Measurements from ENCODE around the gene TSSK1B. TPM values are rescaled to one million over a fixed set of nuclear protein-coding genes. Genes with fewer than 3 reads are reported as not detected.
"Not testable (repeated sequence)": the region's sequence is repeated elsewhere in the genome, so short reads cannot be mapped to it uniquely, and the experiment has no call there.

The TSSK1B gene
- total RNA-seq, 1 experiment from 2014 or later: not detected

- Histone ChIP-seq H3K79me2 (ENCODE audit: low read length) (no peaks in the 10 kb centered on the region), H3K9me2 (replicated peaks; ENCODE audit: insufficient read depth, low read length) (no peaks in the 10 kb centered on the region), H3K4me2 (ENCODE audit: low read depth, low read length, poor library complexity, severe bottlenecking) (no peak overlapping the region), H3K27me3 (ENCODE audit: low read length) (no peaks in the 10 kb centered on the region), H3K4me1 (ENCODE audit: low read length) (peaks cover 2% of the 10 kb centered on the region), H4K20me1 (ENCODE audit: insufficient read depth, low read depth, low read length) (no peaks in the 10 kb centered on the region), H3K9ac (ENCODE audit: low read length) (no peak overlapping the region), H3K36me3 (ENCODE audit: insufficient read depth, low read length) (no peaks in the 10 kb centered on the region), H3K4me3 (ENCODE audit: low read length) (no peak overlapping the region), H3K9me3 (ENCODE audit: low read length) (no peaks in the 10 kb centered on the region), H3K27ac (ENCODE audit: low read length) (no peak overlapping the region), H2AFZ (ENCODE audit: low read length) (no peak overlapping the region)
- no peak for DNase-seq
Observed at GRCh38 chr5:113433071-113433470, 1.7 kb downstream of the TSSK1B start.

GRCh38 chr5:113427871-113428574 is 6.8 kb downstream of the TSSK1B start:
- no peaks in the 10 kb centered on the region for H3K36me3 ChIP-seq (ENCODE audit: insufficient read depth, low read length)
- no peak overlapping the region for H3K4me2 ChIP-seq (ENCODE audit: low read depth, low read length, poor library complexity, severe bottlenecking)
- no peak overlapping the region for H2AFZ ChIP-seq (ENCODE audit: low read length)
- H3K9me3 ChIP-seq (ENCODE audit: low read length): no peaks in the 10 kb centered on the region
- DNase-seq: no peak
- no peaks in the 10 kb centered on the region for H3K4me1 ChIP-seq (ENCODE audit: low read length)
- H3K27me3 ChIP-seq (ENCODE audit: low read length): no peaks in the 10 kb centered on the region
- no peaks in the 10 kb centered on the region for H4K20me1 ChIP-seq (ENCODE audit: insufficient read depth, low read depth, low read length)
- H3K79me2 ChIP-seq (ENCODE audit: low read length): no peaks in the 10 kb centered on the region
- no peaks in the 10 kb centered on the region for H3K9me2 ChIP-seq (replicated peaks; ENCODE audit: insufficient read depth, low read length)
- no peak overlapping the region for H3K27ac ChIP-seq (ENCODE audit: low read length)
- no peak overlapping the region for H3K9ac ChIP-seq (ENCODE audit: low read length)
- no peak overlapping the region for H3K4me3 ChIP-seq (ENCODE audit: low read length)

GRCh38 chr5:113425909-113426308 is 8.9 kb downstream of the TSSK1B start:
- Histone ChIP-seq H3K4me2 (ENCODE audit: low read depth, low read length, poor library complexity, severe bottlenecking) (no peak overlapping the region), H3K9me2 (replicated peaks; ENCODE audit: insufficient read depth, low read length) (no peaks in the 10 kb centered on the region), H3K36me3 (ENCODE audit: insufficient read depth, low read length) (no peaks in the 10 kb centered on the region), H3K79me2 (ENCODE audit: low read length) (no peaks in the 10 kb centered on the region), H3K9ac (ENCODE audit: low read length) (no peak overlapping the region), H3K27me3 (ENCODE audit: low read length) (no peaks in the 10 kb centered on the region), H3K9me3 (ENCODE audit: low read length) (no peaks in the 10 kb centered on the region), H3K4me1 (ENCODE audit: low read length) (no peaks in the 10 kb centered on the region), H4K20me1 (ENCODE audit: insufficient read depth, low read depth, low read length) (no peaks in the 10 kb centered on the region), H3K4me3 (ENCODE audit: low read length) (no peak overlapping the region), H3K27ac (ENCODE audit: low read length) (no peak overlapping the region), H2AFZ (ENCODE audit: low read length) (no peak overlapping the region)
- no peak for DNase-seq

- Histone ChIP-seq H3K27ac (ENCODE audit: low read length) (no peak overlapping the region), H3K4me1 (ENCODE audit: low read length) (no peaks in the 10 kb centered on the region), H3K79me2 (ENCODE audit: low read length) (no peaks in the 10 kb centered on the region), H4K20me1 (ENCODE audit: insufficient read depth, low read depth, low read length) (no peaks in the 10 kb centered on the region), H3K27me3 (ENCODE audit: low read length) (no peaks in the 10 kb centered on the region), H2AFZ (ENCODE audit: low read length) (no peak overlapping the region), H3K4me2 (ENCODE audit: low read depth, low read length, poor library complexity, severe bottlenecking) (no peak overlapping the region), H3K36me3 (ENCODE audit: insufficient read depth, low read length) (no peaks in the 10 kb centered on the region), H3K9me2 (replicated peaks; ENCODE audit: insufficient read depth, low read length) (no peaks in the 10 kb centered on the region), H3K9me3 (ENCODE audit: low read length) (no peaks in the 10 kb centered on the region), H3K9ac (ENCODE audit: low read length) (no peak overlapping the region), H3K4me3 (ENCODE audit: low read length) (no peak overlapping the region)
- DNase-seq: no peak
Observed at GRCh38 chr5:113421693-113422092, 13.1 kb downstream of the TSSK1B start.

- Histone ChIP-seq H3K27me3 (ENCODE audit: low read length) (0 out of 2 replicates have a peak, but pooled peaks cover 2% of the 10 kb centered on the region), H3K9me2 (replicated peaks; ENCODE audit: insufficient read depth, low read length) (no peaks in the 10 kb centered on the region), H4K20me1 (ENCODE audit: insufficient read depth, low read depth, low read length) (no peaks in the 10 kb centered on the region), H3K9me3 (ENCODE audit: low read length) (no peaks in the 10 kb centered on the region), H3K9ac (ENCODE audit: low read length) (no peak overlapping the region), H3K4me1 (ENCODE audit: low read length) (no peaks in the 10 kb centered on the region), H3K4me3 (ENCODE audit: low read length) (no peak overlapping the region), H2AFZ (ENCODE audit: low read length) (no peak overlapping the region), H3K79me2 (ENCODE audit: low read length) (no peaks in the 10 kb centered on the region), H3K27ac (ENCODE audit: low read length) (no peak overlapping the region), H3K36me3 (ENCODE audit: insufficient read depth, low read length) (no peaks in the 10 kb centered on the region), H3K4me2 (ENCODE audit: low read depth, low read length, poor library complexity, severe bottlenecking) (no peak overlapping the region)
- DNase-seq: no peak
Observed at GRCh38 chr5:113405530-113405929, 29.3 kb downstream of the TSSK1B start.

- no peaks in the 10 kb centered on the region for H3K36me3 ChIP-seq (ENCODE audit: insufficient read depth, low read length)
- no peaks in the 10 kb centered on the region for H3K4me1 ChIP-seq (ENCODE audit: low read length)
- 0 out of 2 replicates have a peak, but pooled peaks cover 2% of the 10 kb centered on the region for H3K27me3 ChIP-seq (ENCODE audit: low read length)
- DNase-seq: no peak
- H3K79me2 ChIP-seq (ENCODE audit: low read length): no peaks in the 10 kb centered on the region
- no peaks in the 10 kb centered on the region for H4K20me1 ChIP-seq (ENCODE audit: insufficient read depth, low read depth, low read length)
- no peak overlapping the region for H3K4me3 ChIP-seq (ENCODE audit: low read length)
- H2AFZ ChIP-seq (ENCODE audit: low read length): no peak overlapping the region
- H3K4me2 ChIP-seq (ENCODE audit: low read depth, low read length, poor library complexity, severe bottlenecking): no peak overlapping the region
- no peak overlapping the region for H3K9ac ChIP-seq (ENCODE audit: low read length)
- H3K9me3 ChIP-seq (ENCODE audit: low read length): no peaks in the 10 kb centered on the region
- no peaks in the 10 kb centered on the region for H3K9me2 ChIP-seq (replicated peaks; ENCODE audit: insufficient read depth, low read length)
- no peak overlapping the region for H3K27ac ChIP-seq (ENCODE audit: low read length)
Observed at GRCh38 chr5:113404269-113404668, 30.5 kb downstream of the TSSK1B start.

GRCh38 chr5:113397986-113398385 is 36.8 kb downstream of the TSSK1B start:
- not testable (repeated sequence) for H3K79me2 ChIP-seq (ENCODE audit: low read length); H3K27ac ChIP-seq (ENCODE audit: low read length); H3K4me3 ChIP-seq (ENCODE audit: low read length); H3K9me3 ChIP-seq (ENCODE audit: low read length); H3K4me1 ChIP-seq (ENCODE audit: low read length); H3K9ac ChIP-seq (ENCODE audit: low read length); H4K20me1 ChIP-seq (ENCODE audit: insufficient read depth, low read depth, low read length); H2AFZ ChIP-seq (ENCODE audit: low read length); H3K36me3 ChIP-seq (ENCODE audit: insufficient read depth, low read length); DNase-seq; H3K27me3 ChIP-seq (ENCODE audit: low read length); H3K9me2 ChIP-seq (replicated peaks; ENCODE audit: insufficient read depth, low read length); H3K4me2 ChIP-seq (ENCODE audit: low read depth, low read length, poor library complexity, severe bottlenecking)

GRCh38 chr5:113397046-113397445 is 37.7 kb downstream of the TSSK1B start:
- Histone ChIP-seq H3K9ac (ENCODE audit: low read length) (no peak overlapping the region), H3K36me3 (ENCODE audit: insufficient read depth, low read length) (no peaks in the 10 kb centered on the region), H3K27me3 (ENCODE audit: low read length) (0 out of 2 replicates have a peak, but pooled peaks cover 2% of the 10 kb centered on the region), H3K4me1 (ENCODE audit: low read length) (no peaks in the 10 kb centered on the region), H3K27ac (ENCODE audit: low read length) (no peak overlapping the region), H2AFZ (ENCODE audit: low read length) (no peak overlapping the region), H3K79me2 (ENCODE audit: low read length) (no peaks in the 10 kb centered on the region), H3K9me3 (ENCODE audit: low read length) (no peaks in the 10 kb centered on the region), H3K4me3 (ENCODE audit: low read length) (no peak overlapping the region), H4K20me1 (ENCODE audit: insufficient read depth, low read depth, low read length) (no peaks in the 10 kb centered on the region), H3K9me2 (replicated peaks; ENCODE audit: insufficient read depth, low read length) (no peaks in the 10 kb centered on the region), H3K4me2 (ENCODE audit: low read depth, low read length, poor library complexity, severe bottlenecking) (no peak overlapping the region)
- DNase-seq: no peak
